Left ventricle myocardium inferior (tissue), 1 donor: ENCODE results near the gene KCNT1. TPM values are rescaled to one million over a fixed set of nuclear protein-coding genes. Genes with fewer than 3 reads are reported as not detected.

Experiments used
- DNase-seq: peaks from one replicate; pipeline ENCODE4 v3.0.0-alpha.2; 2020
- H3K27ac ChIP-seq: fragments of 200-600 bp; replicated peaks from 2 replicates; pipeline ENCODE4 v1.8.0; 2021
- H3K27me3 ChIP-seq: fragments of 200-600 bp; 2 replicates; pipeline ENCODE4 v1.8.0; 2021; ENCODE audit warnings: low read depth
- H3K36me3 ChIP-seq: fragments of 200-600 bp; 2 replicates; pipeline ENCODE4 v1.8.0; 2021
- H3K4me1 ChIP-seq: fragments of 200-600 bp; 2 replicates; pipeline ENCODE4 v1.8.0; 2021
- H3K4me3 ChIP-seq: fragments of 200-600 bp; 2 replicates; pipeline ENCODE4 v1.8.0; 2021; ENCODE audit warnings: mild to moderate bottlenecking, moderate library complexity
- H3K9me3 ChIP-seq: fragments of 200-600 bp; replicated peaks from 2 replicates; pipeline ENCODE4 v1.8.0; 2021
- CTCF ChIP-seq: fragments of 200-600 bp; IDR thresholded peaks from 2 replicates; pipeline ENCODE4 v1.8.0; 2021; ENCODE audit warnings: antibody characterized with exemption, mild to moderate bottlenecking, borderline replicate concordance
- intact Hi-C: fragments of 100-400 bp; cut with micrococcal nuclease; formaldehyde crosslinking; loops from one replicate; pipeline ENCODE4 v1.11.0; 2022
- total RNA-seq: library from RNA; stranded (reverse); fragmentation: NEBNext Ultra II Directional; extraction: Animal tissue kit (Norgen Biotek cat#: 25700); gene quantifications from one replicate; pipeline ENCODE4 v1.2.1, GENCODE V29; 2021
- donor health status: DM: no; HTN: yes; CAD: no; lungs with severe emphysema.

The KCNT1 gene
- total RNA-seq, 1 donor from 2014 or later, result 3.3 TPM

- Histone ChIP-seq H3K4me3 (no peak overlapping the region), H3K9me3 (peaks cover 20% of the 10 kb centered on the region), H3K4me1 (no peaks in the 10 kb centered on the region), H3K27ac (no peak overlapping the region), H3K36me3 (no peaks in the 10 kb centered on the region), H3K27me3 (peaks cover 22% of the 10 kb centered on the region)
- DNase-seq, result no peak
- intact Hi-C loops, result no loop called here
- no peak for TF ChIP-seq CTCF
Observed at GRCh38 chr9:135728436-135729110, 26.6 kb downstream of the KCNT1 start.

GRCh38 chr9:135729480-135729879 lies 27.5 kb downstream of the KCNT1 start:
- H3K4me1 ChIP-seq, result no peaks in the 10 kb centered on the region
- TF ChIP-seq CTCF, result no peak
- H3K27me3 ChIP-seq, result peaks cover 31% of the 10 kb centered on the region
- H3K4me3 ChIP-seq, result no peak overlapping the region
- DNase-seq, result no peak
- no peaks in the 10 kb centered on the region for H3K36me3 ChIP-seq
- no peak overlapping the region for H3K27ac ChIP-seq
- intact Hi-C loops, result no loop called here
- H3K9me3 ChIP-seq, result peaks cover 20% of the 10 kb centered on the region

GRCh38 chr9:135731454-135731853 lies 29.5 kb downstream of the KCNT1 start:
- no peak for TF ChIP-seq CTCF
- peaks cover 30% of the 10 kb centered on the region for H3K27me3 ChIP-seq

GRCh38 chr9:135732569-135733257 lies 30.7 kb downstream of the KCNT1 start:
- Histone ChIP-seq H3K4me1 (no peaks in the 10 kb centered on the region), H3K36me3 (no peaks in the 10 kb centered on the region), H3K27ac (no peak overlapping the region), H3K9me3 (peaks cover 20% of the 10 kb centered on the region), H3K27me3 (peaks cover 40% of the 10 kb centered on the region), H3K4me3 (no peak overlapping the region)
- intact Hi-C loops, result no loop called here
- no peak for DNase-seq
- no peak for TF ChIP-seq CTCF

More at GRCh38 chr9:135731454-135731853, 29.5 kb downstream of the KCNT1 start:
- DNase-seq, result no peak
- H3K9me3 ChIP-seq, result peaks cover 20% of the 10 kb centered on the region
- no peak overlapping the region for H3K27ac ChIP-seq
- H3K4me3 ChIP-seq, result no peak overlapping the region
- no peaks in the 10 kb centered on the region for H3K36me3 ChIP-seq
- intact Hi-C loops, result no loop called here
- no peaks in the 10 kb centered on the region for H3K4me1 ChIP-seq

- peaks cover 20% of the 10 kb centered on the region for H3K9me3 ChIP-seq
- H3K4me3 ChIP-seq, result no peak overlapping the region
- H3K27ac ChIP-seq, result no peak overlapping the region
- TF ChIP-seq CTCF, result no peak
- intact Hi-C loops, result no loop called here
- no peak for DNase-seq
- H3K27me3 ChIP-seq, result peaks cover 60% of the 10 kb centered on the region
- H3K4me1 ChIP-seq, result no peaks in the 10 kb centered on the region
- no peaks in the 10 kb centered on the region for H3K36me3 ChIP-seq
Observed at GRCh38 chr9:135734616-135735144, 32.7 kb downstream of the KCNT1 start.
